HG02852 (cell line): Measurements from ENCODE around the gene ANTXRL.
"Not testable (repeated sequence)": the region's sequence is repeated elsewhere in the genome, so short reads cannot be mapped to it uniquely, and the experiment has no call there.

Experiments used
- ATAC-seq: cut with Tn5 transposase; IDR thresholded peaks from one replicate; pipeline ENCODE4 v1.9.1; 2021; ENCODE audit warnings: mild to moderate bottlenecking, moderate library complexity; ENCODE audit not compliant: unreplicated experiment

Gene ANTXRL

GRCh38 chr10:46272863-46273415 is 13.9 kb upstream of the ANTXRL start:
- no peak for ATAC-seq

GRCh38 chr10:46273506-46274477 is 13.0 kb upstream of the ANTXRL start:
- ATAC-seq = no peak

GRCh38 chr10:46277840-46278239 is 9.0 kb upstream of the ANTXRL start:
- no peak for ATAC-seq

DNA sequence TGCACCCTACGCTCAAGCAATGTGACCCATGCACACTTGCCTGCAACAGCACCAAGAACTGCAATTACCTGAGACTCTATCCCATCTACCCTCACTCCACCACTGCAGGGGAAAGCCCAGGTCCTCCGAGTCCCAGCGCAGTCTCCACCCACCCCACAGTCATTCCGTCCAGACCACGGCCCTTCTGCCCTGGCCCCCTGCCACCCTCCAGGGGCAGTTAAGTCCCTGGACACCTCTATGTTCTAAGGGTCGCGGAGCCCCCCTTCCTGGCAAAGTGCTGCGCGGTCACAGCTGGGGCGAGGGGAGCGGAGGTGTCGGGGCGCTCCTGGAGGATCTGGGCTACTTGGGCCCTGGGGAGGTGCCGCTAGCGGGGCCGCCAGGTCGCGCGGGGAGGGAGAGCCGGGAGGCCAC is 4.4 kb upstream of the ANTXRL start:
- ATAC-seq = not testable (repeated sequence)

DNA sequence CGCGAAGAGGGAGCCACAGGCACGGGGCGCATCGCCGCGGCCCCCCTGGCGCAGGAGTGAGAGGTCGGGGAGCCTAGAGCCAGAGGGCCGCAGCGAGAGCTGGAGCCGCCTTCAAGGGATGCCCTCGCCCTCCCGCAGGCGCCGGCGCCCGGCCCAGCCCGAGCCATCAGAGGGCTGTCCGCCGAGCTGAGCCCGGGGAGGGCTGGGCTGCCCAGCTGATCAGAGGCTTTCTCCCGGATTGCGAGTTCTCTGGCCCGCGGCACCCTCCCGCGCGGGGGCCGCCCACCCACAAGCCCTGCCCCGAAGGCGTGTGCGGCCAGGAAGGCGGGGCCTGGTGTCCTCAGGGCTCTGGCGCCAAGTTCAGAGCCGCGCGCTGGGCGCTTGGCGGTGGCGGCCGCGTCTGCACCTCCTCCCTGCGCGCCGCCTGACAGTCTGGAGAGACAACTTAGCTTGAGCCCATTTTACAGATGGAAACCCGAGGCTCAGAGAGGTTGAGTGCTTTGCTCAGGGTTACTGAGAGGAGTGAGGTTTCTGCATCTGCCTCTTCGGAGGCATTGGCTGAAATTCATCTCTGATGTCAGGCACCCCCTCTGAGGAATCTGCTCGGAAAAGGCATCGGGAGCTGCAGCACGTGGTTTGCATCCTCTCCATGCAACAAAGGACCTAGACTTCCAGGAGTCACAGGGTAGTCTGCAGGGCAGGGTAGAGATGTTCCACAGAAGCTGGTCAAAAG is 3.8 kb upstream of the ANTXRL start:
- ATAC-seq = peak; percentile 22

DNA sequence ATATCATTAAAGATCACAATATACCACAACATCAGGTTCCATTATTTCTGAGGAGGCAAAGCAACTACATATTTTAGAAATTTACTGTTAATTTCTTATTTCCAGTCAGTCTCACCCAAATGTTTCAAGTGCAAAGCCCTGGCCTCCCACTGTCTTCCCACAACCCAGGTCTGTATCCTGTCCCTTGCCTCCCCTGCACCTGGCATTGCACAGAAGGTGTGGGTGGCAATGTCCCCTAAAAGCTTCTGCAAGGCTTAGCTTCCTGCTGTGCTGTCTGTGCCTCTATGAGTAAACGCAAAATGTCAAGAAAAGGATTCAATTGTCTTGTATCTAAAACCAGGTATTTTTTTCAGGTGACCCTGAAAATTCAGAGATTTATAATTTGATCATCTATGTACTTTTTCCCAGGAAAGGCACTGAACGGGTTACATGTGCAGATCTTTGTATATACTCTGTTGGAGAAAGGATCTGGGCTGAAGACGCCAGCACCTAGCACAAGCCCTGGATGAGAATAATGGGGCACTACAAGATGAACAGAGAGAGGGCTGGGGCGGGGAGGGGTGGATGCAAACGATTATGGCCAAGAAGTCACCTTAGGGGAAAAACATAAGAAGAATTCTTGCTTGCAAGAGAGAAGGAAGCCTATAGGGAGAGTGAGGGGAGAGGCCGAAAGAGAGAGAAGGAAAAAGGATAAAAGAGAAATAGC is 3.1 kb upstream of the ANTXRL start:
- ATAC-seq = no peak

DNA sequence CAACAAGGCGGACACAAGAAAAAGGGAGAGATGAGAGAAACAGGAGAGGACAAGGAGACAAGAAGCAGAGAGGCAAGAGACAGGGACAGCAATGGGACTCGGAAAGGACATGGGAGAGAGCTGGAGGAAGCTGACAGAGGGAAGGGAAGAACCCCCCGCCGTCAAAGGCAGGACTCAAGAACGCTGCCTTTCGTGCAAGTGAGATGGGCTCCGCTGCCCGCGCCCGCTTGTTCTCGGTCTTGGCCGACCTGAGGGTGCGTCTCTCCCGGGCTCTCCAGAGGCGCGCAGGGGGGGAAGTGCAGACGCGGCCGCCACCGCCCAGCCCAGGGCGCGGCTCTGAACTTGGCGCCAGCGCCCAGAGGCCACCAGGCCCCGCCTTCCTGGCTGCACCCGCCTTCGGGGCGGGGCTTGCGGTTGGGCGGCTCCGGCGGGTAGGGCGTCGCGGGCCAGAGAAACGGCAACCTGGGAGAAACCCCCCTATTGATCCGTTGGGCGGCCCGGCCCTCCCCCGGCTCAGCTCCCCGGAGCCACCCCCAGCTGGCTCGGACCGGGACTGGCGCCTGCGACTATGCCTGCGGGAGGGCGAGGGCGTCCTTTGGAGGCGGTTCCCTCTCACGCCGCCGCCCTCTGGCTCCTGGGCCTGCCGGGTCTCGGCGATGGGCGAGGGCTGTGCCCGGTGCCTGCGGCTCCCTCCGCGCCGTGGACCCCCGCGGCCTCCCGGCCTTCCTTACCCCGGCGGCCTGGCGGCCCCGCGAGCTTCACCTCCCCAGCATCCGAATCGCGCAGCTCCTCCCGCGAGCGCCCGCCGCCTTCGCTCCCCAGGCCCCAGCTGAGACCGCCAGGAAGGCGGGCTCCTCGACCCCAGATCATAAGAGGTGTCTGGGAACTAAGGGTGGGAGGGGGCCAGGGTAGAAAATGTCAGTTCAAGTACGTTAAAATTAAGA is 2.2 kb upstream of the ANTXRL start:
- peak; percentile 92 for ATAC-seq

GRCh38 chr10:46285300-46285699 is 1.5 kb upstream of the ANTXRL start:
- peak; percentile 23 for ATAC-seq

DNA sequence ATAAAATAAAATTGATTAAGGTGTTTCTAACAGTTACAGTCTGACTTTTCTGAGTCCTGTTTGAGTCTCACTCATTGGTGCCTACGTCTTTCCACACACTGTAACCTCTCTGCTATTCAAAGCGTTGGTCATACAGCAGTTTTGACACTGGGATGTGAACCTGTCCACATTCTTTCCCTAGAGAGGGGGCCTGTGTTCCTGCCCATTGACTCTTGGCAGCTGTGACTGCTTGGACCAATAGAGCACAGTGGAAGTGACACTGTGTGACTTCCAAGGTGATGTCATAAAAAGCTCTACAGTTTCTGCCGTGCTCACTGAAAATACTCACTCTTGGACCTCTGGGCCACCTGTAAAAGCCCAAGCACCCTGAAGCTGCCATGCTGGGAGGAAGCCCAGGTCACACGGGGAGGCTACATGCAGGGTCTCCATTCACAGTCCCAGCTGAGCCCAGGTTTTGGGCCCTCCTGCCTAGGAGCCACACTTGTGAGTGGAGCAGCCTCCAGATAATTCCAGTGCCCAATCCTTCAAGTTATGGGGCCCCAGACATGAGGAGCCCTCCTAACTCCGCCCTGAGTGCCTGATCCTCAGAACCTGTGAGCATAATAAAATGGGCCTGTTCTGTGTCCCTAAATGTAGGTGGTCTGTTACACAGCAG is 704 bp upstream of the ANTXRL start:
- ATAC-seq = no peak

DNA sequence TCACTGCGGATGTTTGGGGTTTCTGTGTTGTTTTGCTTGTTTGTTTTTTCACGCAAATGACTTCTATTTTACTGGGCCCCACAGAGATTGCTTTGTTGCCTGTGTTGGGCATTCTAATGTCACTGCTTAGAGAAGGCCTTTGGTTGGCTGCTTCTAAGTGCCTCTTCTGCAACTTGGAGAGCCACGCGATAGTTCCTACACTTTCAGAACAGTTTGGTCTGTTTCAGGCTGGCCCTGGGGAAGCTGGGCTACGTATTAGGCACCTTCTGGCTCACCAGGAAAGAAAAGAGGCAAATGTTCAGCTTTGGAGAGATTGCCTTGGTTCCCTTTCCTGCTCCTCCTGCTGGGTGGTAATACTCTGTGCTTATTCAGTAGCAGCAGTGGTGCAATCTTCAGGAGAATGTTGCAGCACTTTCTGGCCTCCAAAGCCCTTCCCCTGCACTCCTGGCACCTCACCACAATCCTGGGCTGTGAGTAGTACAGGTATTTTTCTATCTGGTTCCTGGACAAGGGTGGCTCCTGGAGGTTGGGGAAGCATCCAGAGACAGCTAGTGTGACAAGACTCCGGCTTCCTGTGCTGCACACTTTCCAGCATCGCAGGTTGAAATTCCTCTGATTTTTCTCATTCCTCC is 1.2 kb downstream of the ANTXRL start:
- no peak for ATAC-seq

DNA sequence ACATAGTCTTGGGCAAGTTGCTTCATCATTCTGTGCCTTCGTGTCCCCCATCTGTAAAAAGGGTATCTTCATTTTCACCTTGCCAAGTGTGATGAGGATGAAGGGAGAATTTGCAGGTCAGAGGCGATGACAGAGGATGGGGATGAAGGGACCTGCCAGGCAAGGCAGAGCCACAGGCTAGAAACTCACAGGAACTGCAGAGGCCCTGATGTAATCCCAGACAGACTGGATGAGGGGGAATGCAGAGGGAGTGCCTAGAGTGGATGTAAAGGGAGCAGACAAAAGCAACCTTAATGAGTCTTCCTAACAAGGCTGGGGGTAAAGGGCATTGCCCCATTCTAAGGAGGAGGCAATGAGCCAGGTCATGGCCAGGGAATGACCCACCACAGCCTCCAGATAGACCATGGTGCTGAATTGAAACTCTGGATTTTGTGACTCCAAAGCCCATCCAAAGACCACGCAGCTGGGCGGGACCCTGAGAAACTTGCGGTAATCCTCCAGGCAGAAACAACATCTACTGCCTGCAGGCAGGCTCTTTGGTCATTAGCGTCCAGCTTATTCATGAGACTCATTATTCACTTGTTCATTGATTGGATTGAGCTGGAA is 1.9 kb downstream of the ANTXRL start:
- ATAC-seq = no peak

GRCh38 chr10:46289209-46289810 is 2.5 kb downstream of the ANTXRL start:
- ATAC-seq = no peak

GRCh38 chr10:46290101-46290886 is 3.5 kb downstream of the ANTXRL start:
- no peak for ATAC-seq

GRCh38 chr10:46291817-46292572 is 5.2 kb downstream of the ANTXRL start:
- no peak for ATAC-seq

DNA sequence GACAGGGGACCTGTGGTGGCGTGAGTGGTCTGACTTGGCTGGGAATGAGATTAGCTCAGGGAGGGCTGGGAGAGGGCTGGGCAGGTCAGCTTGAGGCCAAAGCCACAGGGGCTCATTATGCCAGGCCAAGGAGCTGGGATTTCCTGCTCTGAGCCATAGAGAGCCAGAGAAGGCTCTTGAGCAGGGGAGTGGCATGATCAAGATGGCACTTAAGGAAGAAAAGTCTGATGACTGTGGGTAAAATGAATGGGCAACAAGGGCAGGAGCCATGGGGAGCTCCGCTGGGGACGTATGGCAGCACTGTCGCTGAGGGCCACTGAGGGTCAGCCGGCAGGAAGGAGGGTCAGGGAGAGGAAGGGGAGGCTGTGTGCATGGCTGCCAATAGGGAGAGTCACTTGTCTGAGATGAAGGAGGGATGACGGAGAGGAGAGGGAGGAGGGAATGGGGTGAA is 5.8 kb downstream of the ANTXRL start:
- ATAC-seq = no peak

- no peak for ATAC-seq
Measured at GRCh38 chr10:46293228-46293627, 6.4 kb downstream of the ANTXRL start.
